PFSK-1 (cell line): ENCODE data around the gene PLEK2.

Experiments used
- POLR2AphosphoS5 ChIP-seq: IDR thresholded peaks from 2 replicates; pipeline ENCODE4 v1.6.1; 2012; ENCODE audit warnings: low read depth, mild to moderate bottlenecking, control low read depth, low read length, moderate library complexity
- REST ChIP-seq, 2 experiments: IDR thresholded peaks; 2 replicates each; pipeline versions ENCODE4 v1.6.1 to v1.8.0; 2011 to 2012; ENCODE audit warnings: low read depth in 2 of 2, low read length in 2 of 2, control low read depth in 1 of 2, inconsistent platforms in 1 of 2, mild to moderate bottlenecking in 1 of 2, moderate library complexity in 1 of 2; ENCODE audit not compliant: insufficient read depth in 1 of 2
- SIN3A ChIP-seq: IDR thresholded peaks from 2 replicates; pipeline ENCODE4 v1.6.1; 2012; ENCODE audit warnings: mild to moderate bottlenecking, low read length, moderate library complexity, borderline replicate concordance; ENCODE audit not compliant: insufficient read depth
- TAF1 ChIP-seq: IDR thresholded peaks from 2 replicates; pipeline ENCODE4 v1.6.1; 2012; ENCODE audit warnings: low read length, control low read depth, borderline replicate concordance; ENCODE audit not compliant: insufficient read depth

GRCh38 chr14:67405771-67406170 is 6.2 kb downstream of the PLEK2 start:
- TF ChIP-seq SIN3A: no peak
- no peak for TF ChIP-seq REST (IDR thresholded peaks at IDR 0.05; ENCODE audit: insufficient read depth in 1 of 2, low read depth in 2 of 2, low read length in 2 of 2)
- no peak for TF ChIP-seq TAF1
- TF ChIP-seq POLR2AphosphoS5: no peak
